ENCODE measurements around the gene SDHB.

The SDHB gene

GRCh38 chr1:17053685-17054410 is at the start of gene SDHB:
Gene SDHB, minus strand, starts transcription at chr1:17054032. Its CDS starts 13 bp downstream, at chr1:17054019.
- DNase-seq = peak; percentile 98

- no peak for DNase-seq
These were observed 48.4 kb upstream of the SDHB start for GRCh38 chr1:17102232-17102631.

- DNase-seq = no peak
These were observed 47.4 kb upstream of the SDHB start for GRCh38 chr1:17101261-17101660.

GRCh38 chr1:17099616-17100340 is 45.9 kb upstream of the SDHB start:
- no peak for DNase-seq

GRCh38 chr1:17098446-17099317 is 44.9 kb upstream of the SDHB start:
- DNase-seq = no peak

- DNase-seq = no peak
These were observed 44.0 kb upstream of the SDHB start for GRCh38 chr1:17097787-17098186.

GRCh38 chr1:17097147-17097546 is 43.3 kb upstream of the SDHB start:
- DNase-seq = no peak

- DNase-seq = no peak
These were observed 42.8 kb upstream of the SDHB start for GRCh38 chr1:17096584-17096983.

GRCh38 chr1:17095141-17095540 is 41.3 kb upstream of the SDHB start:
- DNase-seq = no peak

GRCh38 chr1:17094664-17095063 is 40.8 kb upstream of the SDHB start:
- DNase-seq = no peak

GRCh38 chr1:17093822-17094393 is 40.1 kb upstream of the SDHB start:
- no peak for DNase-seq

- no peak for DNase-seq
These were observed 37.4 kb upstream of the SDHB start for GRCh38 chr1:17091252-17091651.

GRCh38 chr1:17089506-17089905 is 35.7 kb upstream of the SDHB start:
- no peak for DNase-seq

- DNase-seq = no peak
These were observed 32.9 kb upstream of the SDHB start for GRCh38 chr1:17086751-17087150.

GRCh38 chr1:17084787-17085186 is 31.0 kb upstream of the SDHB start:
- no peak for DNase-seq

- no peak for DNase-seq
These were observed 28.9 kb upstream of the SDHB start for GRCh38 chr1:17082761-17083160.

- DNase-seq = no peak
These were observed 27.6 kb upstream of the SDHB start for GRCh38 chr1:17081439-17081838.

- DNase-seq = no peak
These were observed 27.0 kb upstream of the SDHB start for GRCh38 chr1:17080880-17081279.

GRCh38 chr1:17080085-17080759 is 26.4 kb upstream of the SDHB start:
- no peak for DNase-seq

- DNase-seq = no peak
These were observed 25.4 kb upstream of the SDHB start for GRCh38 chr1:17078991-17079868.

- no peak for DNase-seq
These were observed 21.8 kb upstream of the SDHB start for GRCh38 chr1:17075470-17076255.
